ENCODE measurements around the gene KIAA1586. TPM values are rescaled to one million over a fixed set of nuclear protein-coding genes. Genes with fewer than 3 reads are reported as not detected.
"Not testable (repeated sequence)": the region's sequence is repeated elsewhere in the genome, so short reads cannot be mapped to it uniquely, and the experiment has no call there.

The KIAA1586 gene
- total RNA-seq, 2 donors from 2014 or later = 18.7 to 21.5 TPM

GRCh38 chr6:57040011-57040410 lies 6.5 kb upstream of the KIAA1586 start:
- Mint-ChIP-seq H3K27me3 (ENCODE audit: insufficient read depth) (peaks cover 23% of the 10 kb centered on the region), H3K4me1 (no peaks in the 10 kb centered on the region), H3K4me3 (no peak overlapping the region), H3K27ac (no peak overlapping the region), H3K36me3 (ENCODE audit: low read depth) (no peaks in the 10 kb centered on the region), H3K9me3 (no peaks in the 10 kb centered on the region)
- Histone ChIP-seq H3K9me3 (ENCODE audit: control insufficient read depth, low read length) (no peaks in the 10 kb centered on the region), H3K4me3 (ENCODE audit: low read length) (no peak overlapping the region), H3K27me3 (ENCODE audit: control insufficient read depth, insufficient read depth, low read length, poor library complexity, severe bottlenecking) (peaks cover 10% of the 10 kb centered on the region), H3K9ac (ENCODE audit: extremely low read depth, low read length, poor library complexity, severe bottlenecking) (no peak overlapping the region), H3K27ac (ENCODE audit: low read depth, low read length) (no peak overlapping the region), H3K4me1 (ENCODE audit: control insufficient read depth, insufficient read depth, low read length) (no peaks in the 10 kb centered on the region), H3K36me3 (ENCODE audit: control insufficient read depth, insufficient read depth, low read length) (no peaks in the 10 kb centered on the region)
- DNase-seq = peak; percentile 69
- peak; percentile 45 for TF ChIP-seq CTCF (conservative IDR thresholded peaks at IDR 0.05)
- WGBS, 2 experiments (ENCODE audit: insufficient coverage in 1 of 2, insufficient read length in 1 of 2) = 71 to 88% methylated on average over 5 of the region's 5 CpGs

- not testable (repeated sequence) for H3K27me3 ChIP-seq (ENCODE audit: control insufficient read depth, insufficient read depth, low read length, poor library complexity, severe bottlenecking); H3K4me3 Mint-ChIP-seq; H3K9me3 Mint-ChIP-seq; H3K4me3 ChIP-seq (ENCODE audit: low read length); H3K36me3 Mint-ChIP-seq (ENCODE audit: low read depth); H3K9ac ChIP-seq (ENCODE audit: extremely low read depth, low read length, poor library complexity, severe bottlenecking); H3K4me1 ChIP-seq (ENCODE audit: control insufficient read depth, insufficient read depth, low read length); DNase-seq; H3K27ac Mint-ChIP-seq; H3K36me3 ChIP-seq (ENCODE audit: control insufficient read depth, insufficient read depth, low read length); H3K9me3 ChIP-seq (ENCODE audit: control insufficient read depth, low read length); H3K27ac ChIP-seq (ENCODE audit: low read depth, low read length)
- H3K27me3 Mint-ChIP-seq (ENCODE audit: insufficient read depth) = peaks cover 33% of the 10 kb centered on the region
- 100% methylated on average over 1 of the region's 1 CpG; no CpG with 5 or more reads in 1 of the 2 experiments for WGBS, 2 experiments (ENCODE audit: insufficient coverage in 1 of 2, insufficient read length in 1 of 2)
- peaks cover 13% of the 10 kb centered on the region for H3K4me1 Mint-ChIP-seq
Measured at GRCh38 chr6:57044061-57044460, 2.4 kb upstream of the KIAA1586 start.

- H3K4me3 Mint-ChIP-seq = no peak overlapping the region
- peaks cover 6% of the 10 kb centered on the region for H3K36me3 Mint-ChIP-seq (ENCODE audit: low read depth)
- H3K9me3 Mint-ChIP-seq = no peaks in the 10 kb centered on the region
Measured at GRCh38 chr6:57044568-57044967, 1.9 kb upstream of the KIAA1586 start.

GRCh38 chr6:57047257-57047585 lies 728 bp downstream of the KIAA1586 start:
- not testable (repeated sequence) for H3K9me3 Mint-ChIP-seq; H3K4me3 ChIP-seq (ENCODE audit: low read length); H3K4me1 ChIP-seq (ENCODE audit: control insufficient read depth, insufficient read depth, low read length); H3K9ac ChIP-seq (ENCODE audit: extremely low read depth, low read length, poor library complexity, severe bottlenecking); H3K27ac Mint-ChIP-seq; H3K4me3 Mint-ChIP-seq; H3K9me3 ChIP-seq (ENCODE audit: control insufficient read depth, low read length); H3K27ac ChIP-seq (ENCODE audit: low read depth, low read length); H3K27me3 ChIP-seq (ENCODE audit: control insufficient read depth, insufficient read depth, low read length, poor library complexity, severe bottlenecking); DNase-seq
- Mint-ChIP-seq H3K4me1 (peaks cover 13% of the 10 kb centered on the region), H3K27me3 (ENCODE audit: insufficient read depth) (peaks cover 31% of the 10 kb centered on the region), H3K36me3 (ENCODE audit: low read depth) (peaks cover 25% of the 10 kb centered on the region)
- peaks cover 38% of the 10 kb centered on the region for H3K36me3 ChIP-seq (ENCODE audit: control insufficient read depth, insufficient read depth, low read length)
- WGBS, 2 experiments (ENCODE audit: insufficient coverage in 1 of 2, insufficient read length in 1 of 2) = no CpG with 5 or more reads among the region's 5 CpGs

More at GRCh38 chr6:57044568-57044967, 1.9 kb upstream of the KIAA1586 start:
- H3K27me3 Mint-ChIP-seq (ENCODE audit: insufficient read depth) = peaks cover 33% of the 10 kb centered on the region
- WGBS, 2 experiments (ENCODE audit: insufficient coverage in 1 of 2, insufficient read length in 1 of 2) = 86% methylated on average over 2 of the region's 2 CpGs; no CpG with 5 or more reads in 1 of the 2 experiments
- peaks cover 13% of the 10 kb centered on the region for H3K4me1 Mint-ChIP-seq
- DNase-seq = no peak
- no peak overlapping the region for H3K9ac ChIP-seq (ENCODE audit: extremely low read depth, low read length, poor library complexity, severe bottlenecking)
- H3K9me3 ChIP-seq (ENCODE audit: control insufficient read depth, low read length) = no peaks in the 10 kb centered on the region
- H3K27ac Mint-ChIP-seq = no peak overlapping the region
- peaks cover 11% of the 10 kb centered on the region for H3K36me3 ChIP-seq (ENCODE audit: control insufficient read depth, insufficient read depth, low read length)
- no peak overlapping the region for H3K4me3 ChIP-seq (ENCODE audit: low read length)
- H3K4me1 ChIP-seq (ENCODE audit: control insufficient read depth, insufficient read depth, low read length) = no peaks in the 10 kb centered on the region
- H3K27ac ChIP-seq (ENCODE audit: low read depth, low read length) = no peak overlapping the region
- peaks cover 10% of the 10 kb centered on the region for H3K27me3 ChIP-seq (ENCODE audit: control insufficient read depth, insufficient read depth, low read length, poor library complexity, severe bottlenecking)
- no peak for TF ChIP-seq CTCF (conservative IDR thresholded peaks at IDR 0.05)

- WGBS, 2 experiments (ENCODE audit: insufficient coverage in 1 of 2, insufficient read length in 1 of 2) = 82 to 100% methylated on average over 1 to 6 of the region's 6 CpGs
- not testable (repeated sequence) for H3K4me1 ChIP-seq (ENCODE audit: control insufficient read depth, insufficient read depth, low read length); H3K9ac ChIP-seq (ENCODE audit: extremely low read depth, low read length, poor library complexity, severe bottlenecking); H3K9me3 Mint-ChIP-seq; H3K9me3 ChIP-seq (ENCODE audit: control insufficient read depth, low read length); DNase-seq; H3K27ac Mint-ChIP-seq; H3K27me3 ChIP-seq (ENCODE audit: control insufficient read depth, insufficient read depth, low read length, poor library complexity, severe bottlenecking); H3K27ac ChIP-seq (ENCODE audit: low read depth, low read length)
- Mint-ChIP-seq H3K36me3 (ENCODE audit: low read depth) (peaks cover 28% of the 10 kb centered on the region), H3K27me3 (ENCODE audit: insufficient read depth) (peaks cover 27% of the 10 kb centered on the region), H3K4me3 (peak overlapping the region; percentile 6), H3K4me1 (peaks cover 13% of the 10 kb centered on the region)
- Histone ChIP-seq H3K4me3 (ENCODE audit: low read length) (peak overlapping the region; percentile 54), H3K36me3 (ENCODE audit: control insufficient read depth, insufficient read depth, low read length) (peaks cover 44% of the 10 kb centered on the region)
Measured at GRCh38 chr6:57047859-57048258, 1.4 kb downstream of the KIAA1586 start.

Data from endodermal cell (in vitro differentiated cells).